GM12865 (cell line): Measurements from ENCODE around the gene CLPTM1L.

Experiments used
- DNase-seq: peaks from one replicate; pipeline ENCODE4 v3.0.0; 2010; ENCODE audit warnings: low read depth
- H3K4me3 ChIP-seq: 2 replicates; pipeline ENCODE4 v1.5.1; 2011; ENCODE audit warnings: mild to moderate bottlenecking, low read depth, low read length, control low read depth
- TF ChIP-seq, protein P1 (sequence below): IDR thresholded peaks from 2 replicates; pipeline ENCODE4 v1.5.1; 2011; ENCODE audit warnings: low read length, control low read depth, low read depth, inconsistent platforms; ENCODE audit not compliant: insufficient read depth; ENCODE audit errors: missing control alignments

Gene CLPTM1L, protein sequence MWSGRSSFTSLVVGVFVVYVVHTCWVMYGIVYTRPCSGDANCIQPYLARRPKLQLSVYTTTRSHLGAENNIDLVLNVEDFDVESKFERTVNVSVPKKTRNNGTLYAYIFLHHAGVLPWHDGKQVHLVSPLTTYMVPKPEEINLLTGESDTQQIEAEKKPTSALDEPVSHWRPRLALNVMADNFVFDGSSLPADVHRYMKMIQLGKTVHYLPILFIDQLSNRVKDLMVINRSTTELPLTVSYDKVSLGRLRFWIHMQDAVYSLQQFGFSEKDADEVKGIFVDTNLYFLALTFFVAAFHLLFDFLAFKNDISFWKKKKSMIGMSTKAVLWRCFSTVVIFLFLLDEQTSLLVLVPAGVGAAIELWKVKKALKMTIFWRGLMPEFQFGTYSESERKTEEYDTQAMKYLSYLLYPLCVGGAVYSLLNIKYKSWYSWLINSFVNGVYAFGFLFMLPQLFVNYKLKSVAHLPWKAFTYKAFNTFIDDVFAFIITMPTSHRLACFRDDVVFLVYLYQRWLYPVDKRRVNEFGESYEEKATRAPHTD

DNA sequence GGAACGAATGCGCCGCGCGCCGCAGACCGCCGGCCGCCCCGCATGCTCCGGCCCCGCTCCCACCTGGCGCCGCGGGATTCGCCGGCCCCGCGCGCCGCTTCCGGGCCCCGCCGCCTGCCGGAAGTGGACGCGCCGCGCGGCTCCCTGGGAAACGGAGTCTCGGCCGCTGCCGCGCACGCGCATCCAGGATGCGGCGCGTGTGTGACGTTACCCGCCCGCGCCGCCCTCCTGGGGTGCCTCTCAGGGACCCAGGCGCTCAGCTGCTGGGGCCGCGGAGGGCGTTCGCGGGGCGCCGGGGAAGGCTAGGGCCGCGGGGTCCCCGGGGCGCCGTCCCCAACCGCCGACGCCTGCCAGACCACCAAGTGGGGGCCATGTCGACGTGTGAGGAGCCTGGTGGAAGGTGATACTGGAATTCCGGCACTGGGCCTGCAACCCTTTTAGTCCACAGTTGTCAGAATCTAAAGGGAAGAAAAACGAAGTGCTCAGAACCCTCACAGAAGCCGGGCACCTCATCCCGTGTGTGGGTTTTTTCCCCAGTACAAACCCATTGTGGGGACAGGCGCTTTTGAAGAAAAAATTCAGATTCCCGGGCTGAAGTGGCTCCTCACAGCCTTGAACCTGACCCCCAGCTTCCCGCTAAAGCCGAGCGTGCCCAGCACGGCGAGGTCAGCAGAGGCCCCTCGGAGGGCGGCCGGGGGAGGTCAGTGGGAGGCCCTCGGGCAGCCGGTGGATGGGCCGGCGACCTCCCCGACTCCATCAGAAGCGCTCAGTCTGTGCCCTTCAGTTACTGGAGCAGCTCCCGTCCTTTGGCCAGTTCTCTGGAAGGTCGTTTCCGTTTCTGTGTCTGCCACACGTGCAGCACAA, at the start of gene CLPTM1L:
CLPTM1L (minus strand) TSS at position 125 of the 864 bp plus-strand sequence. CDS start 258 bp downstream, outside the sequence.
- TF ChIP-seq, protein P1, sequence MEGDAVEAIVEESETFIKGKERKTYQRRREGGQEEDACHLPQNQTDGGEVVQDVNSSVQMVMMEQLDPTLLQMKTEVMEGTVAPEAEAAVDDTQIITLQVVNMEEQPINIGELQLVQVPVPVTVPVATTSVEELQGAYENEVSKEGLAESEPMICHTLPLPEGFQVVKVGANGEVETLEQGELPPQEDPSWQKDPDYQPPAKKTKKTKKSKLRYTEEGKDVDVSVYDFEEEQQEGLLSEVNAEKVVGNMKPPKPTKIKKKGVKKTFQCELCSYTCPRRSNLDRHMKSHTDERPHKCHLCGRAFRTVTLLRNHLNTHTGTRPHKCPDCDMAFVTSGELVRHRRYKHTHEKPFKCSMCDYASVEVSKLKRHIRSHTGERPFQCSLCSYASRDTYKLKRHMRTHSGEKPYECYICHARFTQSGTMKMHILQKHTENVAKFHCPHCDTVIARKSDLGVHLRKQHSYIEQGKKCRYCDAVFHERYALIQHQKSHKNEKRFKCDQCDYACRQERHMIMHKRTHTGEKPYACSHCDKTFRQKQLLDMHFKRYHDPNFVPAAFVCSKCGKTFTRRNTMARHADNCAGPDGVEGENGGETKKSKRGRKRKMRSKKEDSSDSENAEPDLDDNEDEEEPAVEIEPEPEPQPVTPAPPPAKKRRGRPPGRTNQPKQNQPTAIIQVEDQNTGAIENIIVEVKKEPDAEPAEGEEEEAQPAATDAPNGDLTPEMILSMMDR = no peak
- peak; percentile 92 for DNase-seq
- H3K4me3 ChIP-seq = peak within 1 kb of the TSS; percentile 86

DNA sequence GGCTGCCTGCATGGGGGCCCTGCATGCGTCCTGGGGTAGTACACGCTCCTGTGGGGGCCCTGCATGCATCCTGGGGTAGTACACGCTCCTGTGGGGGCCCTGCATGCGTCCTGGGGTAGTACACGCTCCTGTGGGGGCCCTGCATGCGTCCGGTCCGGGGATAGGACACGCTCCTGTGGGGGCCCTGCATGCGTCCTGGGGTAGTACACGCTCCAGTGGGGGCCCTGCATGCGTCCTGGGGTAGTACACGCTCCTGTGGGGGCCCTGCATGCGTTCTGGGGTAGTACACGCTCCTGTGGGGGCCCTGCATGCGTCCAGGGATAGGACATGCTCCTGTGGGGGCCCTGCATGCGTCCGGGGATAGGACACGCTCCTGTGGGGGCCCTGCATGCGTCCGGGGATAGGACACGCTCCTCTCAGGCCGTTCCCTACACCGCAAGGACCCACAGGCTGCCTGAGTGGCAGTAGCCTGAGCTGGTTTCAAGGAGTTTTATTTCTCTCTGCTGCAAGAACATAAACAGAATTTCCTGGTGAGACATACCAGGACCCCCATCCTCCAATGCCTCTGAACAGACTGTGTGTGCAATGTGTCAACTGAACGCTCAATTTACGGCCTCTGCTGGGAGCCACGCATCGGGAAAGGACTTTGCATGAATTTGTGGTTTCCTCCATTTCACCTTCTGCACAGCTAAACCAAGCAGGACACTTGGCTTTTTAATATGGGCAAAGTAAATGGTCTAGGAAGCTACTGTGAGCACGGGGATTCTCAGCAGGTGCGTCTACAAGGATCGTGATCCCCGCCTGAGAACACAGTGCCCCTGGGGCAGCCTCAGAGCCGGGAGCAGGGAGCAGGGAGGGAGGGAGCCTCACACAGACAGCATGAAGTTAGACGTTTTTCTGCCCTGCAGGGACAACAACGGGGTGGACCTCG, 48.9 kb upstream of the CLPTM1L start:
- TF ChIP-seq, protein P1 = no peak
- DNase-seq = no peak

DNA sequence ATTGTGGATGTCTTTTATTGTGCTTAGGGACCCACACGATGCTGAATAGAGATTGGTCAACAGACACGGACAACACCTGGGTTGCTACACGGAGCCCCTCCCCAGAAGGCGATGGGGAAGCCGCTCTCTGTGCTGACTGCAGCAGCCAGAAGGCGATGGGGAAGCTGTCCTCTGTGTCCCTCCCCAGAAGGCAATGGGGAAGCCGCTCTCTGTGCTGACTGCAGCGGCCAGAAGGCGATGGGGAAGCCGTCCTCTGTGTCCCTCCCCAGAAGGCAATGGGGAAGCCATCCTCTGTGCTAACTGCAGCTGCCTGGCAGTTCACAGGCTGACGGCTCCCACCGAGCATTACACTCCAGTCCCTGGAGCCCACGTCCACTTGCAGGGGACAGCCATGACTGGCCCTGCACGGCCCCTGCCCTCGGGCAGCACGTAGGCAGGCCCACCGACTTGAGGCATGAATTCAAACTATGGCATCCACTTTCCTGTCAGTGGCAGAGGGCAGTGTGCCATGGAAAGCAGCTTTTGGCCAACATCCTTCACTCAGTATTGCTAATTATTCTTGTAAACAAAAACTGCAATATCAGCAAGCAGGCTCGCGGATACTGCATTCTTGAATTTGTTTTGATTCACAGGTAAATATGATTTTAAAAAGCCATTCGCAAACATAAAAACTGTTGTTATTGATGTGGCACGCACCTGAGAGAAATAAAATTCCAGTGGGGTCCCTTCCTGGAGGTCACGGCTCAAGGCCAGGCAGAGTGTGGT, 48.1 kb upstream of the CLPTM1L start:
- TF ChIP-seq, protein P1 = no peak
- DNase-seq = no peak
- no peak overlapping the region for H3K4me3 ChIP-seq

More for the DNA sequence above, 48.9 kb upstream of the CLPTM1L start:
- H3K4me3 ChIP-seq = no peak overlapping the region

DNA sequence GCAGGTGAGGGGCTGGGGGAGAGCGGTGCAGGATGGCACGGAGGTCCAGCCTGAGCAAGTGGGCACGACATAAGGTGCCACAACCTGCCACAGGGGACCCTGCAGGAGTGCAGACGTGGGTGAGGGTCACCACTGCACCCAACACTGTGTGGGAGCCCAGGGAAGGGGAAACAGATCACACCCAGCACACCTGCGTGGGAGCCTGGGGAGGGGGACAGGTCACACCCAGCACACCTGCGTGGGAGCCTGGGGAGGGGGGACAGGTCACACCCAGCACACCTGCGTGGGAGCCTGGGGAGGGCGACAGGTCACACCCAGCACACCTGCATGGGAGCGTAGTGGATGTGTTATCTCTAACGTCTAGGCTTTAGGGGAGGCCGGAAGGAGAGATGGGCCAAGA, 47.4 kb upstream of the CLPTM1L start:
- H3K4me3 ChIP-seq = no peak overlapping the region
- TF ChIP-seq, protein P1 = no peak

DNA sequence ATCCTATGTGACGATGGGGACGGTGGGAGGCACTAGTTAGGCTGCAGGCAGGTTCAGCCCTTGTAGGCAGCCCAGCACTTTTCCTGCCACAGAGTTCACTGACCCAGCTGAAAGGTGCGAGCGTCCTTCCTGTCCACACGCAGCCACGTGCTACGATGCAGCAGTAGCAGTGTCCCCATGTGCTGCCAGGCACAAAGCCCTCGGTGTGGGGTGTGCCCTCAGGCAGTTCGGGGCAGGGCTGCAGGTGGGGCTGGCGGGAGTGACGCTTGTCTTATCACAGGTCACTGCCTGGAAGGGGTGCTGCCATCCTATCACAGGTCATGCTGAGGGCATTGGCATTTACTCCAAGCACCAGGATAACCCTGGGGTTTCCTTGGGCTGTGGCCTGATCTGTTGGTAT, 46.8 kb upstream of the CLPTM1L start:
- DNase-seq = no peak
- H3K4me3 ChIP-seq = no peak overlapping the region
- TF ChIP-seq, protein P1 = no peak

More for the DNA sequence above, 47.4 kb upstream of the CLPTM1L start:
- DNase-seq = no peak
